GM23338 (cell line): ENCODE results near the gene TCTN1. TPM values are rescaled to one million over a fixed set of nuclear protein-coding genes. Genes with fewer than 3 reads are reported as not detected.

Experiments used
- ATAC-seq: fragments of 200-7000 bp; cut with Tn5 transposase; 3 replicates; pipeline ENCODE4 v1.9.1; 2020
- DNase-seq: peaks from one replicate; pipeline ENCODE4 v3.0.0-alpha.2; 2015; ENCODE audit warnings: low spot score
- H2AFZ ChIP-seq: fragments of 200-600 bp; sonication (generic); 2 replicates; pipeline ENCODE4 v1.8.0; 2016; ENCODE audit warnings: antibody characterized with exemption, mild to moderate bottlenecking, moderate library complexity
- H3F3A ChIP-seq: fragments of 200-600 bp; sonication (generic); replicated peaks from 2 replicates; pipeline ENCODE4 v1.8.0; 2017; ENCODE audit warnings: antibody characterized with exemption, mixed run types, low read depth
- H3K27ac ChIP-seq: fragments of 200-600 bp; sonication (generic); 2 replicates; pipeline ENCODE4 v1.6.1; 2016; ENCODE audit warnings: low read depth
- H3K27me3 ChIP-seq: fragments of 200-600 bp; sonication (generic); 2 replicates; pipeline ENCODE4 v1.8.0; 2016; ENCODE audit warnings: mild to moderate bottlenecking, mixed run types, moderate library complexity; ENCODE audit not compliant: insufficient read depth
- H3K36me3 ChIP-seq: fragments of 200-600 bp; sonication (generic); 2 replicates; pipeline ENCODE4 v1.8.0; 2016; ENCODE audit warnings: mild to moderate bottlenecking; ENCODE audit not compliant: insufficient read depth
- H3K4me1 ChIP-seq: fragments of 200-600 bp; sonication (generic); 2 replicates; pipeline ENCODE4 v1.8.0; 2016; ENCODE audit warnings: mild to moderate bottlenecking, moderate library complexity; ENCODE audit not compliant: insufficient read depth
- H3K4me2 ChIP-seq: fragments of 200-600 bp; sonication (generic); 2 replicates; pipeline ENCODE4 v1.7.1; 2017; ENCODE audit warnings: mixed run types
- H3K4me3 ChIP-seq: fragments of 200-600 bp; sonication (generic); 2 replicates; pipeline ENCODE4 v1.6.1; 2016; ENCODE audit warnings: mixed run types
- H3K79me2 ChIP-seq: fragments of 200-600 bp; sonication (generic); replicated peaks from 2 replicates; pipeline ENCODE4 v1.8.0; 2017; ENCODE audit warnings: mild to moderate bottlenecking; ENCODE audit not compliant: insufficient read depth
- H3K9me2 ChIP-seq: fragments of 200-600 bp; sonication (generic); 2 replicates; pipeline ENCODE4 v1.8.0; 2017; ENCODE audit not compliant: insufficient read depth
- H4K20me1 ChIP-seq: fragments of 200-600 bp; sonication (generic); replicated peaks from 2 replicates; pipeline ENCODE4 v1.8.0; 2017; ENCODE audit warnings: mild to moderate bottlenecking; ENCODE audit not compliant: insufficient read depth
- H3K27ac Mint-ChIP-seq: 2 replicates; pipeline ENCODE4 v1.8.0; 2020; ENCODE audit warnings: inconsistent platforms, mild to moderate bottlenecking, moderate library complexity, mixed read lengths
- H3K27me3 Mint-ChIP-seq: 3 replicates; pipeline ENCODE4 v1.8.0; 2022; ENCODE audit warnings: low read depth, mild to moderate bottlenecking, moderate library complexity, mixed read lengths, inconsistent platforms; ENCODE audit not compliant: insufficient read depth, poor library complexity
- H3K36me3 Mint-ChIP-seq: 3 replicates; pipeline ENCODE4 v1.8.0; 2021; ENCODE audit warnings: low read depth, mild to moderate bottlenecking, inconsistent platforms, moderate library complexity, mixed read lengths
- H3K4me1 Mint-ChIP-seq: 3 replicates; pipeline ENCODE4 v1.8.0; 2020; ENCODE audit warnings: mild to moderate bottlenecking, inconsistent platforms, mixed read lengths
- H3K4me3 Mint-ChIP-seq: 3 replicates; pipeline ENCODE4 v1.8.0; 2021; ENCODE audit warnings: moderate library complexity, mild to moderate bottlenecking, inconsistent platforms, mixed read lengths
- H3K9me3 Mint-ChIP-seq: 3 replicates; pipeline ENCODE4 v1.8.0; 2020; ENCODE audit warnings: moderate library complexity, mild to moderate bottlenecking, inconsistent platforms, mixed read lengths
- CREB1 ChIP-seq: fragments of 250-450 bp; sonication (Bioruptor Pico); IDR thresholded peaks from 2 replicates; pipeline ENCODE4 v1.5.0; 2020; ENCODE audit warnings: low read depth, mild to moderate bottlenecking, moderate library complexity
- CTCF ChIP-seq, 2 experiments: fragments of 200-600 bp in 1 of 2; sonication (generic) in 1 of 2; conservative IDR thresholded peaks; 2 replicates each; pipeline versions ENCODE4 v1.5.1 to v1.6.1; 2016 to 2017; ENCODE audit warnings: antibody characterized with exemption in 2 of 2, low read depth in 2 of 2, mild to moderate bottlenecking in 2 of 2, moderate library complexity in 1 of 2
- ETS1 ChIP-seq: IDR thresholded peaks from 2 replicates; pipeline ENCODE4 v1.6.1; 2016; ENCODE audit warnings: antibody characterized with exemption
- EZH2 ChIP-seq: fragments of 200-600 bp; sonication (generic); IDR thresholded peaks from one replicate; pipeline ENCODE4 v1.8.0; 2017; ENCODE audit warnings: antibody characterized with exemption, mild to moderate bottlenecking, low read depth; ENCODE audit not compliant: unreplicated experiment
- EZH2phosphoT487 ChIP-seq: fragments of 200-600 bp; sonication (generic); IDR thresholded peaks from one replicate; pipeline ENCODE4 v1.8.1; 2018; ENCODE audit warnings: antibody characterized with exemption; ENCODE audit not compliant: unreplicated experiment
- JUNB ChIP-seq: IDR thresholded peaks from one replicate; pipeline ENCODE4 v1.6.1; 2016; ENCODE audit warnings: antibody characterized with exemption; ENCODE audit not compliant: unreplicated experiment
- NANOG ChIP-seq: IDR thresholded peaks from 2 replicates; pipeline ENCODE4 v1.6.1; 2016; ENCODE audit warnings: antibody characterized with exemption, borderline replicate concordance
- POLR2AphosphoS5 ChIP-seq: IDR thresholded peaks from 2 replicates; pipeline ENCODE4 v1.6.1; 2016; ENCODE audit warnings: antibody characterized with exemption, low read depth
- STAT1 ChIP-seq: IDR thresholded peaks from one replicate; pipeline ENCODE4 v1.6.1; 2016; ENCODE audit warnings: antibody characterized with exemption; ENCODE audit not compliant: unreplicated experiment
- ZNF114 ChIP-seq: fragments of 250-450 bp; sonication (Bioruptor Pico); IDR thresholded peaks from 2 replicates; pipeline ENCODE4 v1.5.0; 2020; ENCODE audit warnings: mild to moderate bottlenecking, moderate library complexity
- ZNF331 ChIP-seq: fragments of 250-450 bp; sonication (Bioruptor Pico); IDR thresholded peaks from 2 replicates; pipeline ENCODE4 v1.5.0; 2020; ENCODE audit warnings: low read depth, mild to moderate bottlenecking, moderate library complexity
- ZNF462 ChIP-seq: fragments of 250-450 bp; sonication (Bioruptor Pico); IDR thresholded peaks from 2 replicates; pipeline ENCODE4 v1.5.0; 2020; ENCODE audit warnings: mild to moderate bottlenecking, moderate library complexity
- polyA plus RNA-seq: library from polyadenylated mRNA; unstranded; fragments of >200 nt; fragmentation: Nextera tagmentation; extraction: Ambion mirVana; gene quantifications from 2 replicates; pipeline ENCODE4 v1.2.1, GENCODE V29; 2016
- total RNA-seq: library from RNA; depleted of rRNA; stranded (reverse); fragments of >200 nt; shearing (Covaris generic); gene quantifications from 2 replicates; pipeline ENCODE4 v1.2.3, GENCODE V29; 2014
- TF ChIP-seq, protein P1 (sequence below): IDR thresholded peaks from one replicate; pipeline ENCODE4 v1.6.1; 2018; ENCODE audit warnings: antibody characterized with exemption; ENCODE audit not compliant: unreplicated experiment

The TCTN1 gene
- total and polyA plus RNA-seq, 2 experiments from 2014 or later, result 10.6 to 12.4 TPM

DNA sequence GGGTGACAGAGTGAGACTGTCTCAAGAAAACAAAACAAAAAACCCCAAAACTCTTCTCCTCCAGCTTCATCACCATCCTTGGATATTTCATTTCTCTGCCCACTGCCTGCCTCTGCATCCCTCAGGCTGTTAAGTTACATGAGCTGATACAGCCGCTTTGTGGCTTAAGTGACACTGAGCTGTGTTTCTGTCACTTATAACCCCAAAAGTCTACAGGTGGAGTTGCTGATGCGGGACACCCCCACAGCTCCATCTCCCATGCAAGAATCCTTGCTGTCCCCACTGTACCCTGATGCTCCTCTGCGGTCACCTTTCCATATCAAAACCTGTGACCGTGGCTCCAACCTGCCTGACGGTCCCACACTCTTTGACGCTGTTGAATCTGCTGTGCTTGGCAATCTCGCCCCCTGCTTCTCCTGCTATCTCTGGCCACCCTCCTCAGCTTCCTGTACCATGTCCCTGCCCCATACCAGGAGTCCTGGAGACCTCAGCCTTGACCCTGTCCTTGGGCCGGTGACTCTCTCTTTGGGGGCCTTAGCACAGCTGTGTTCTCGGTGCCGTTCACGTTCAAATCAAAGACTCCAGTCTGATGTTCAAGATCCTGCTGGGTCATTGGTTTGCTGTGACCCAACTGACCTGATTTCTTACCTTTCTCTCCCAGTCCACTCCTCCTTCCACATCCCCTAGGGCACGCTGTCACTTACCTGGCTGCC lies 54.7 kb downstream of the TCTN1 start:
- Histone ChIP-seq H3K36me3 (no peaks in the 10 kb centered on the region), H3K79me2 (no peaks in the 10 kb centered on the region), H3K27me3 (no peaks in the 10 kb centered on the region), H3K4me1 (peaks cover 4% of the 10 kb centered on the region; the same call in 1 of the 2 replicates), H3K27ac (no peak overlapping the region), H3F3A (no peaks in the 10 kb centered on the region), H3K4me2 (no peak overlapping the region), H3K4me3 (no peak overlapping the region), H3K9me2 (no peaks in the 10 kb centered on the region), H4K20me1 (no peaks in the 10 kb centered on the region), H2AFZ (no peak overlapping the region)
- H3K4me1 Mint-ChIP-seq, result peaks cover 11% of the 10 kb centered on the region
- no peak overlapping the region for H3K27ac Mint-ChIP-seq
- H3K9me3 Mint-ChIP-seq, result peaks cover 5% of the 10 kb centered on the region; the same call in 2 of the 3 replicates
- no peak for TF ChIP-seq ZNF462
- no peak for TF ChIP-seq POLR2AphosphoS5
- TF ChIP-seq CTCF (conservative IDR thresholded peaks at IDR 0.05; ENCODE audit: low read depth in 2 of 2), result no peak
- TF ChIP-seq EZH2phosphoT487, result no peak
- TF ChIP-seq CREB1 (CRISPR knock-in tag), result no peak
- no peak for TF ChIP-seq ETS1
- TF ChIP-seq, protein P1, sequence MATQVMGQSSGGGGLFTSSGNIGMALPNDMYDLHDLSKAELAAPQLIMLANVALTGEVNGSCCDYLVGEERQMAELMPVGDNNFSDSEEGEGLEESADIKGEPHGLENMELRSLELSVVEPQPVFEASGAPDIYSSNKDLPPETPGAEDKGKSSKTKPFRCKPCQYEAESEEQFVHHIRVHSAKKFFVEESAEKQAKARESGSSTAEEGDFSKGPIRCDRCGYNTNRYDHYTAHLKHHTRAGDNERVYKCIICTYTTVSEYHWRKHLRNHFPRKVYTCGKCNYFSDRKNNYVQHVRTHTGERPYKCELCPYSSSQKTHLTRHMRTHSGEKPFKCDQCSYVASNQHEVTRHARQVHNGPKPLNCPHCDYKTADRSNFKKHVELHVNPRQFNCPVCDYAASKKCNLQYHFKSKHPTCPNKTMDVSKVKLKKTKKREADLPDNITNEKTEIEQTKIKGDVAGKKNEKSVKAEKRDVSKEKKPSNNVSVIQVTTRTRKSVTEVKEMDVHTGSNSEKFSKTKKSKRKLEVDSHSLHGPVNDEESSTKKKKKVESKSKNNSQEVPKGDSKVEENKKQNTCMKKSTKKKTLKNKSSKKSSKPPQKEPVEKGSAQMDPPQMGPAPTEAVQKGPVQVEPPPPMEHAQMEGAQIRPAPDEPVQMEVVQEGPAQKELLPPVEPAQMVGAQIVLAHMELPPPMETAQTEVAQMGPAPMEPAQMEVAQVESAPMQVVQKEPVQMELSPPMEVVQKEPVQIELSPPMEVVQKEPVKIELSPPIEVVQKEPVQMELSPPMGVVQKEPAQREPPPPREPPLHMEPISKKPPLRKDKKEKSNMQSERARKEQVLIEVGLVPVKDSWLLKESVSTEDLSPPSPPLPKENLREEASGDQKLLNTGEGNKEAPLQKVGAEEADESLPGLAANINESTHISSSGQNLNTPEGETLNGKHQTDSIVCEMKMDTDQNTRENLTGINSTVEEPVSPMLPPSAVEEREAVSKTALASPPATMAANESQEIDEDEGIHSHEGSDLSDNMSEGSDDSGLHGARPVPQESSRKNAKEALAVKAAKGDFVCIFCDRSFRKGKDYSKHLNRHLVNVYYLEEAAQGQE, result no peak
- TF ChIP-seq ZNF331 (CRISPR knock-in tag), result no peak
- TF ChIP-seq STAT1, result no peak
- no peak for TF ChIP-seq ZNF114 (CRISPR knock-in tag)
- no peak for TF ChIP-seq NANOG
- TF ChIP-seq EZH2, result no peak
- no peak for TF ChIP-seq JUNB
- H3K27me3 Mint-ChIP-seq, result peaks cover 11% of the 10 kb centered on the region
- H3K36me3 Mint-ChIP-seq, result no peaks in the 10 kb centered on the region; the same call in 2 of the 3 replicates
- ATAC-seq, result no peak
- H3K4me3 Mint-ChIP-seq, result no peak overlapping the region
- no peak for DNase-seq
